K562 (cell line): ENCODE results near the gene ZCWPW1. TPM values are rescaled to one million over a fixed set of nuclear protein-coding genes. Genes with fewer than 3 reads are reported as not detected.
A peak's percentile ranks its signal among the peaks of the same experiment; 100 is the strongest.

Experiments used
- ATAC-seq: fragments of 200-7000 bp; cut with Tn5 transposase; 3 replicates; pipeline ENCODE4 v1.9.1; 2020; ENCODE audit warnings: moderate library complexity
- BruUV-seq: library from RNA; stranded (reverse); fragments of 400-500 nt; replicated peaks from 2 replicates; lab custom pipeline; 2021; lab: Mats Ljungman, UMichigan
- CTCF ChIA-PET: fragments of 300-600 bp; formaldehyde crosslinking; extraction: SDS; loops from one replicate; lab custom pipeline; 2021; ENCODE audit warnings: low intra/inter-chr PET ratio; lab: Yijun Ruan, JAX
- POLR2A ChIA-PET: fragments of 300-600, 350-650 bp; sonication (Branson Sonifier 250); formaldehyde crosslinking; extraction: SDS; loops from one replicate; lab custom pipeline; 2021; ENCODE audit warnings: antibody characterized with exemption, inconsistent platforms; lab: Yijun Ruan, JAX
- DNase-seq, 4 experiments: peaks; one replicate each; pipeline versions ENCODE4 v3.0.0 to v3.0.0-alpha.2; 2011 to 2018; ENCODE audit warnings: low spot score in 3 of 4, mixed read lengths in 3 of 4; ENCODE audit errors: extremely low read depth in 1 of 4
- FAIRE-seq: peaks from 2 replicates; lab custom pipeline; 2011; peaks lifted over from hg19 to GRCh38; lab: Jason Lieb, UNC
- H2AFZ ChIP-seq: 2 replicates; pipeline ENCODE4 v1.6.0; 2011; ENCODE audit warnings: low read depth, low read length, control low read depth, inconsistent platforms
- H3K27ac ChIP-seq: fragments of 200-600 bp; 3 replicates; pipeline ENCODE4 v1.8.0; 2011; ENCODE audit warnings: low read depth, mild to moderate bottlenecking, control low read depth, inconsistent platforms, low read length, moderate library complexity, mixed read lengths; ENCODE audit errors: extremely low read depth
- H3K27me3 ChIP-seq, 2 experiments: fragments of 300-600 bp in 1 of 2; 2 replicates in 1 of 2; 3 replicates in 1 of 2; pipeline versions ENCODE4 v1.6.0 to v1.8.0; 2011; ENCODE audit warnings: inconsistent platforms in 2 of 2, low read length in 2 of 2, mild to moderate bottlenecking in 1 of 2, mixed read lengths in 1 of 2, moderate library complexity in 1 of 2; ENCODE audit not compliant: control insufficient read depth in 2 of 2, insufficient read depth in 2 of 2
- H3K36me3 ChIP-seq: fragments of 300-600 bp; 3 replicates; pipeline ENCODE4 v1.8.0; 2011; ENCODE audit warnings: mild to moderate bottlenecking, low read length, inconsistent platforms; ENCODE audit not compliant: control insufficient read depth, insufficient read depth
- H3K4me1 ChIP-seq, 2 experiments: fragments of 200-600 bp in 1 of 2; replicated peaks in 1 of 2; 2 replicates in 1 of 2; 3 replicates in 1 of 2; pipeline versions ENCODE4 v1.5.1 to v1.8.0; 2011; ENCODE audit warnings: inconsistent platforms in 2 of 2, low read length in 2 of 2, mild to moderate bottlenecking in 1 of 2, mixed read lengths in 1 of 2, moderate library complexity in 1 of 2; ENCODE audit not compliant: control insufficient read depth in 2 of 2, insufficient read depth in 2 of 2
- H3K4me2 ChIP-seq: 2 replicates; pipeline ENCODE4 v1.6.1; 2011; ENCODE audit warnings: low read length, control low read depth, inconsistent platforms, mixed read lengths; ENCODE audit not compliant: insufficient read depth
- H3K4me3 ChIP-seq: fragments of 200-600 bp; sonication (generic), shearing (Covaris generic); 2 replicates; pipeline ENCODE4 v1.5.1; 2016; ENCODE audit warnings: control low read depth, inconsistent platforms
- H3K79me2 ChIP-seq: fragments of 200-600 bp; 3 replicates; pipeline ENCODE4 v1.8.0; 2011; ENCODE audit warnings: low read length, inconsistent platforms; ENCODE audit not compliant: control insufficient read depth, insufficient read depth
- H3K9ac ChIP-seq, 2 experiments: 2 replicates each; pipeline versions ENCODE4 v1.6.0 to v1.6.1; 2011; ENCODE audit warnings: low read depth in 2 of 2, low read length in 2 of 2, control low read depth in 1 of 2, inconsistent platforms in 1 of 2, mild to moderate bottlenecking in 1 of 2, mixed read lengths in 1 of 2; ENCODE audit not compliant: insufficient read depth in 1 of 2
- H3K9me1 ChIP-seq: one replicate; pipeline ENCODE4 v1.6.0; 2011; ENCODE audit warnings: inconsistent platforms, mild to moderate bottlenecking, low read length, moderate library complexity; ENCODE audit not compliant: control insufficient read depth, insufficient read depth
- H3K9me3 ChIP-seq: replicated peaks from 2 replicates; pipeline ENCODE4 v1.5.1; 2011; ENCODE audit warnings: low read depth, low read length, inconsistent platforms; ENCODE audit not compliant: control insufficient read depth, insufficient read depth
- H4K20me1 ChIP-seq: replicated peaks from 2 replicates; pipeline ENCODE4 v1.6.1; 2011; ENCODE audit warnings: low read length, inconsistent platforms, mixed read lengths; ENCODE audit not compliant: control insufficient read depth, insufficient read depth
- AFF4 ChIP-seq: sonication (generic); formaldehyde crosslinking; IDR thresholded peaks from 2 replicates; pipeline ENCODE4 v1.8.0; 2023; ENCODE audit warnings: mild to moderate bottlenecking, missing genetic modification reagents
- CHD1 ChIP-seq: fragments of 200-600 bp; sonication (generic); IDR thresholded peaks from one replicate; pipeline ENCODE4 v1.6.1; 2012; ENCODE audit warnings: mild to moderate bottlenecking, moderate library complexity, low read length, inconsistent platforms
- CLOCK ChIP-seq: fragments of 250-450 bp; sonication (Bioruptor Pico); IDR thresholded peaks from 2 replicates; pipeline ENCODE4 v1.4.0; 2020; ENCODE audit warnings: mild to moderate bottlenecking, moderate library complexity, borderline replicate concordance
- CTCF ChIP-seq, 3 experiments: IDR thresholded peaks in 2 of 3; conservative IDR thresholded peaks in 1 of 3; 2 replicates each; pipeline ENCODE4 v1.5.1; 2011 to 2012; ENCODE audit warnings: low read length in 3 of 3, mild to moderate bottlenecking in 3 of 3, control low read depth in 2 of 3, improper control_type of control experiment in 1 of 3, inconsistent platforms in 1 of 3, low read depth in 1 of 3, mixed read lengths in 1 of 3, moderate library complexity in 1 of 3; ENCODE audit not compliant: insufficient read depth in 2 of 3
- RAD21 ChIP-seq, 2 experiments: fragments of 250-450 bp in 1 of 2; fragments of 450-650 bp in 1 of 2; sonication (Bioruptor Pico) in 1 of 2; formaldehyde crosslinking in 1 of 2; IDR thresholded peaks in 1 of 2; conservative IDR thresholded peaks in 1 of 2; 2 replicates each; pipeline versions ENCODE4 v1.4.0 to v1.8.0; 2020 to 2022; ENCODE audit warnings: mild to moderate bottlenecking in 2 of 2, moderate library complexity in 1 of 2
- WGBS: fragments of 100-300 bp; shearing (Covaris generic); methylation state at CpG from one replicate; pipeline ENCODE4 v1.1.6; 2016; ENCODE audit warnings: low coverage, mixed read lengths; ENCODE audit not compliant: insufficient coverage; ENCODE audit errors: missing lambda C conversion rate; 5-methylcytosine and 5-hydroxymethylcytosine counted together
- in situ Hi-C: fragments of 300-500 bp; cut with MboI; formaldehyde crosslinking; loops from 4 replicates; pipeline ENCODE4 v1.15.0; 2018; ENCODE audit warnings: inconsistent platforms, mixed read lengths
- intact Hi-C: fragments of 100-400 bp; cut with micrococcal nuclease; formaldehyde crosslinking; loops from 2 replicates; pipeline ENCODE4 v1.14.2; 2022
- polyA plus RNA-seq, 8 experiments: library from polyadenylated mRNA; depleted of rRNA in 4 of 8; stranded (reverse) in 5 of 8; unstranded in 3 of 8; fragments of >200 nt; fragmentation: Nextera tagmentation in 2 of 8; fragmentation: Illumina TruSeq in 1 of 8; extraction: Ambion mirVana in 2 of 8; extraction: Trizol in 1 of 8; gene quantifications; 2 replicates each; pipeline versions ENCODE4 v1.2.1 to v1.2.3, GENCODE V29; 2011 to 2014; ENCODE audit warnings: inconsistent platforms in 1 of 8, missing spikeins in 1 of 8
- total RNA-seq, 7 experiments: library from RNA; depleted of rRNA in 6 of 7; stranded (reverse); fragments of >200 nt in 6 of 7; fragmentation: Illumina TruSeq in 2 of 7; extraction: Trizol in 2 of 7; gene quantifications; 2 replicates each; pipeline versions ENCODE4 v1.2.1 to v1.2.3, GENCODE V29; 2011 to 2021; ENCODE audit warnings: low replicate concordance in 1 of 7

ZCWPW1 gene
- total and polyA plus RNA-seq, 9 of the 15 experiments (the other 6 are each of a cell fraction or from before 2014, with no cell fraction given), result 0.18 to 1.7 (median 1.2) TPM

- peak in 1 of 4 experiments; percentile 29 for DNase-seq
- no peak overlapping the region for H2AFZ ChIP-seq
- in situ Hi-C loops (loop anchor here (25.0 kb wide), 1 partner anchor 106 kb away; the partner anchor contains the start of gene SAP25), intact Hi-C loops (no loop called here)
- FAIRE-seq, result no peak
- H3K9me3 ChIP-seq, result no peaks in the 10 kb centered on the region
- ChIA-PET POLR2A (no interaction called here), CTCF (no interaction called here)
- H3K4me1 ChIP-seq, result peaks cover 3 to 11% of the 10 kb centered on the region in 2 experiments; a peak in 3 of 5 replicates
- H3K79me2 ChIP-seq, result no peaks in the 10 kb centered on the region
- H3K36me3 ChIP-seq, result no peaks in the 10 kb centered on the region
- no peaks in the 10 kb centered on the region for H3K9me1 ChIP-seq
- 93% methylated on average over 13 of the region's 14 CpGs for WGBS
- H3K27me3 ChIP-seq, result no peaks in the 10 kb centered on the region
- ATAC-seq, result peak; percentile 66
- H4K20me1 ChIP-seq, result no peaks in the 10 kb centered on the region
- no peak overlapping the region; a peak in 1 of 4 replicates for H3K9ac ChIP-seq
- no peak overlapping the region for H3K27ac ChIP-seq
- H3K4me2 ChIP-seq, result no peak overlapping the region
- BruUV-seq, result no TSS peak
- TF ChIP-seq CLOCK (CRISPR knock-in tag), result no peak
- TF ChIP-seq AFF4, result no peak
- no peak for TF ChIP-seq CHD1
- TF ChIP-seq CTCF (IDR thresholded peaks at IDR 0.05 in 2 of 3, conservative IDR thresholded peaks at IDR 0.05 in 1 of 3; ENCODE audit: insufficient read depth in 2 of 3, low read depth in 1 of 3, low read length in 3 of 3), result peak; percentile 16 to 32 (median 29); a peak in 3 of 6 replicates
- TF ChIP-seq RAD21 (CRISPR knock-in tag; conservative IDR thresholded peaks at IDR 0.05 in 1 of 2, IDR thresholded peaks at IDR 0.05 in 1 of 2), result 0 out of 4 replicates have a peak, but pooled peaks of 1 of the 2 experiments have one; percentile 29
- H3K4me3 ChIP-seq, result no peak overlapping the region
Observed at GRCh38 chr7:100456562-100456961, 28.1 kb upstream of the ZCWPW1 start.
